HT1080 (cell line): Measurements from ENCODE around the gene FOXJ3. TPM values are rescaled to one million over a fixed set of nuclear protein-coding genes. Genes with fewer than 3 reads are reported as not detected.

ENCODE experiments used
- DNase-seq: peaks from one replicate; pipeline ENCODE4 v3.0.0-alpha.2; 2015; ENCODE audit warnings: low read depth
- total RNA-seq: library from RNA; depleted of rRNA; stranded (reverse); fragments of >200 nt; shearing (Covaris generic); gene quantifications from 2 replicates; pipeline ENCODE4 v1.2.3, GENCODE V29; 2014

Gene FOXJ3
- total RNA-seq, 1 experiment from 2014 or later, result 30.6 TPM

DNA sequence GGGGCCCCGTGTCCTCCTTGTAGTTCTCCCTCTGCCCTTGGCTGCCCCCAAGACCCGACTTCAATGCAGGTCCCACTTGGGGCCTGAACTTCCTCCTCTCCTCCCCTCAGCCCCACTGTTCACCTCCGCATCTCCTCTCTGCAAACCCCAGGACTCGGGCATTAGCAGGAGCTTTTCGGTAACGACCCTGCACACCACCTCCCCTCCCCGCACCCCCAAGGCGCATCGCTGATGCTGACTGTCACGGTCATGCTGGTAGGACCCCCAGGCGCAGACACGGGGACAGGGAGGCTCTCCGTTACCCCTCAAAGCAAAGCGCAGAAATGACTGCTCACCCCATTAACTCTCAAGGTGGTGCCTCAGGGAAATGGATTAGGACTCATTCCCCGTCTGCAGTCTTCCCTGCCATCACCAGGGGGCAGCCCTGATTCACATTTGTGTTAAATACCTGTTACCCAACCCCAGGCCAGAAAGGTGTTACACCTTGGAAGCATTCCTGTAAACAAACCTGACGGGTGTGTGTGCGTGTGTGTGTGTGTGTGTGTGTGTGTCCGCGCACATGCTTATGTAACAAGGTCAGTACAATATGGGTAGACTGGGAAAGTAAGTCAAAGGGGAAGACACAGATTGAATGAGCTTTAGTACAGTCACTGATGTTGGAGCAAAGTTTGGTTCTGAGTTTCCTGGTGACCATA, 188.3 kb downstream of the FOXJ3 start:
- peak; percentile 43 for DNase-seq

DNA sequence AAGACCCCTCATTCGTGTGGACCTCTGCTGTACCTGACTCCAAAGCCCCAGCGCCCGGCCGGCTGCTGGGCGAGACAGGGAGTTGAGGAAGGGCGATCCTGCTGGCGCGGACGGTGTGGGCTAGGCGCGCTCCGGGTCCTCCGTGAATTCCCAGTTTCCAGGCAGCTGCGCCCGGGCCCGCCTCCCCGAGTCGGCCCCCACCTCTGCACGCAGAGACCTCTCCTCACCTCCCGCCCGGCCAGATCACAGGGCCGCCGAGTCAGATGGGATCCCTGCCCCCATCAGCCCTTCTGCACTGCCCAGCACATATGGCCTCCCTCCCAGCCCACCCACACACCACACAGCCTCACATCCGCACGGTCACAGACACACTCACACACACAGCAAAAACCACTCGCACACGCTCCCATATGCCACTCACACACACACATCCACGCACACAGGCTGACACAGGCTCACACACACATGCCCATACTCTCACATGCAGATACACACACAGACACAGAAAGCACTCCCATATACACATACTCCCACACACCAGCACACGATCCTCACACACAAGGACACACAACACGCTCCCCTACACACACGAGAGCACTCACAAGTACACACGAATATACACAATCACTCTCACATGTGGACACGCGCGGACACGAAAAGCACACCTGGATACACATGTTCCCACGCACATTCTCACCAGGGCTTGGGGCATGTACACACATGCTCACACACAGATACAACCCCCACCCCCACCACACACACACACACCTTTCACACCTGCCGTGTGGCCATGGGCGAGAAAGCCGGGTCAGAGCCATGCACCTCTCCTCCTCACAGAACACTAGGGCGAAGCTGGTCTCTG, 189.0 kb downstream of the FOXJ3 start:
- no peak for DNase-seq

DNA sequence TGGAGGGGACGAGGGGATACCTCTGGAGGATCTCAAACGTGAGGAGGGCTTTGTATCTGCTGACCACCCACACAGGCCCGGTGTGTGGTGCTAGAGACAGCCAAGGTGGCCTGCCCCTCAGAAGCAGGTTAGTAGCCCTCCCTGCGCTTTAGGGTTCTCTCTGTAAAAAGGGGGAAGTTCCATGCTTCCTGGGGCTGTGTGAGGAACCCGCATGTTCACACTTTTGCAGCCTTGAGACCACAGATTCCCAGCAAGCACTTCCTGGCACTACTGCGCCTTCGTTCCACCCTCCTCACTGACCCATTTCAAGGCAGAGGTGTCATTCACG, 189.7 kb downstream of the FOXJ3 start:
- DNase-seq, result no peak

DNA sequence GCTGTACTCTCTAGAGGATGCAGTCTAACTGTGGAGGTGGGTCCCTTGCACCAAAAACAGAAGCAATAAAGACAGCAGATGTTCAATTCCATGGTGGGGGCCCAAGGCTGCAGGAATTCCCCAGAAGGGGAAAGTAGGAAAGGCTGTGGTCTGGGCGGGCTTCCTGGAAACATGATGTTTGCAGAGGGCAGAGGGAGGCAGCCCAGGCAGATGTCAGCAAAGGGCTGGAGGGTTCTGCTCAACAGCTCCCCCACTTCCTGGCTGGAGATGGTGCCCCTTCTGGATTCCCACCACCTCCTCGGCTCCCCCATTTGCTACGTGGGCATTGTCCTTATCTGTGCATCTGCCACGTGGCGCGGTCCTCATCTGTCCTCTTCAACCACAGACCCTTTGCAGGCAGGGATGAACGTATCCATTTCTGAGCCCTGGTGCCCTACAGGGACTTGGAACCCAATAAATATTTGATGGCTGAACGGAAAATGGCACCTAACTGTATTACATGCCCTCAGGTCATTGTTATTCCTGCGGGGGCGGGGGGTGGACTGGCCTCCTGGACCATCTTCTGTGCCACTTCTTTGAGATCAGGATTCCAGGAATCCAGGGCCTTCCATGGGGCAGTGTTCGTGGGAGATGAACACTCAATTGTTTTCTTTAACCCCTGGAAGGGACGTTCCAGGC, 190.2 kb downstream of the FOXJ3 start:
- DNase-seq, result no peak

DNA sequence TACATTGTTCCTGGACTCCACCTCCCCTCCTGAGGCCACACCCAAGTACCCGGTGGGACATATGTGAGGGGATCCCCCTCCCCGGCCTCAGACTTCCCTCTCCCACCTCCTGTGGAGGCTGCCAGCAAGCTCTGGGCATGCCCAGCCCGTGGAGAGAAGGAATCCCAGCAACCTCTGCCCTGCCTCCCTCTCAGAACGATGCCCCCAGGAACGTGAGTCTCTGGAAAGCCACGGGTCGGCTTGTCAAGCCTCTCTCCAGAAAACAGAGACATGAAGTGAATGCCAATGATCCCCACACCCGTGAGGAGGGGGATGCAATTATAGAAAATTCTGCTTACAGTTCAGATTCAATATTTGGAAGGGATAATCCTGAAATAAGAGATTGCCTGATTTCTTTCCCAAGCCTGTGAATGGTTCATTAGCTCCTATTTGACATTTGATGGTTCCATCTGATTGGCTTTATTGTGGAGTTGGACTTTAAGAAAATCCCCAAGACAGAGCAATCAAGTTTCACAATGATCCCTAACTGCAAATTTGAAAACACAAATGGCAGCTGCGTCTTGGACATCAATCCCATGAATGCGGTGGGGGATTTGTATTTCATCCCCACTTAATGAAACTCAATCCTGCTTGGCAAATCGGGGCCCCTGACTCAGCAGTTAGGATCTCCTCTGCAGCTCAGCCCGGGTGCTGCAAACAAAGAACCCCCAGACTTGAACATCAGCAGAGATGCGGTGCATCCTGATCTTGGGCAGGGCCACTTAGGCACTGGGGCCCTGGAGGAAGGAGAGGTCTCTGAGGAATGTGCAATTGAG, 190.9 kb downstream of the FOXJ3 start:
- no peak for DNase-seq

DNA sequence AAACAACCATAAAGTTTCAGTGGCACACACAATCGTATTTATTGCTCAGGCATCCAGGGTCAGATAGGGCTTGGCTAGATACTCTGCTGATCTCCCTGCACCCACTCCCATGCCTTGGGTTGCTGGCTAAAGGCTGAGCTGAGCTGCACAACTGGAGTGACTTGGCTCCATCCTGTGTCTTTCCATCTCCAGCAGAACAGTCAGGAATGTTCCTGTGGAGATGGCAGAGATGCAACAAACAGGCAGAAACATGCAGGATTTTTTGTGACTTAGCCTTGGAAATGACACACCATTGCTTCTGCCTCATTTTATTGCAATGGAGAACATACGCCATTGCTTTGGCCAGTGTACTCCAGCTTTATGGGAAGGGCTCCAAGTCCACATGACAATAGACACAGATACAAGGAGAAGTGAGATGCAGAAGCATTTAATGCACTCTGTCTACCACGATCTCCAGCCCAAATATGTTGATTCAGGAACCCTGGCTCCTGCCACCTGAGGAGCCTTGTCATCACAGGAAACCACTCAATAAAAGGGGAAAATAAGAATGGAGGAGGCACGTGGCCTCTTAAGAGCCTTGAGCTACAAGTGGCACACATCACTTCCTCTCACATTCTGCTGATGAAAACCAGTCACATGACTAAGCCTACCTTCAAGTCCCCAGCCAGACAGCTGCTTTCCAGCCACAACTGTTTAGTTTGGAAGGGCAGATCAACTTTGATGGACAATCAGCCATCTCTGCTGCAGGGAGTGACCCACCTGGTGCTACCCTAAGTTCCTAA, 191.9 kb downstream of the FOXJ3 start:
- DNase-seq, result peak; percentile 38

DNA sequence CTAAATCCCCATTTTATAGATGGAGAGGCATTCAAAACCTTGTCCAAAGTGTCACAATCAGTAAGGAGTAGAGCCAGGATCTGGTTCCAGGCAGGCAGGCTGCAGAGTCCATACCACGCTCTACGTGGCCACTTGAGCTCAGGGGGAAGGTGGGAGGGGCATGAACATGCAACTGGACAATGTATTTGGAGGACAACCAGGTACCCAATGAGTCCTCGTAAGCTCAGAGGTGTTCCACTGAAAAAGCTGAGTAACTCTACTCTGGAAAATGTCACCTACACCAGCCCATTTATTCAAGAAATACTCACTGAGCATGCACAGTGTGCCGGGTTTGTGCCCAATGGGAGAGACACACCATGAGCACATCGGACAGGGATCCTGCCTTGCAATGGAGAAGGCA, 193.1 kb downstream of the FOXJ3 start:
- no peak for DNase-seq

DNA sequence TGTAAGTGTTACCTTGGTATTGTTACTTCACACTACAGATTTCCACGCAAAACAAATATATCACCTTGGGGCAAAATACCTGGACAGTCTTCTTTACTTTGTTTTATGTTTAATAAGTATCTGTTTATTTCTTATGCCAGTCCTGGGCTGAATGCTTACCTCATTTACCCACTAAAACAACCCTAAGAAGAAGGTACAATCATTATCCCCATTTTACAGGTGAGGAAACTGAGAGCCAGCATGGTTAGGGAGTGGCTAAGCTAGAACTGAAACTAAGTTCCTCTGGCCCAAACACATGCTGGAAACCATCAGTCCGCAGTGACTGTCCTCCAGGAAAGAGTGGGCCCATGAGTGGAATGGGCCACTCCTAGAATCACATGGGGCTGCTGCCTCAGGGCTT, 194.8 kb downstream of the FOXJ3 start:
- no peak for DNase-seq

DNA sequence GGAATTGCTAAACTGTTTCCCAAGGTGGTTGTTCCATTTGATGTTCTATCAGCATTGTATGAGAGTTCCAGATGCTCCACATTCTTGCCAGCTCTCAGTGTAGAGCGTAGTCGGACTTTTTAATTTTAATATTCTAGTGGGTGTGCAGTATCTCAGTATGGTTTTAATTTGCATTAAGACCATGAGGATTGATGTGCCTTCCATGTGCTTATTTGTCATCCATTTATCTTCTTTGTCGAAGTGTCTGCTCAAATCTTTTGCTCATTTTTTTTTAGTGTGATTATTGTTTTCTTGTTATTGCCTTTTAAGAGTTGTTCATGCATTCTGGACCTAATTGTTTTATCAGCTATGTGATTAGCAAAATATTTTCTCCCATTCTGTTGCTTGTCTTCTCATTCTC, 195.6 kb downstream of the FOXJ3 start:
- DNase-seq, result no peak

DNA sequence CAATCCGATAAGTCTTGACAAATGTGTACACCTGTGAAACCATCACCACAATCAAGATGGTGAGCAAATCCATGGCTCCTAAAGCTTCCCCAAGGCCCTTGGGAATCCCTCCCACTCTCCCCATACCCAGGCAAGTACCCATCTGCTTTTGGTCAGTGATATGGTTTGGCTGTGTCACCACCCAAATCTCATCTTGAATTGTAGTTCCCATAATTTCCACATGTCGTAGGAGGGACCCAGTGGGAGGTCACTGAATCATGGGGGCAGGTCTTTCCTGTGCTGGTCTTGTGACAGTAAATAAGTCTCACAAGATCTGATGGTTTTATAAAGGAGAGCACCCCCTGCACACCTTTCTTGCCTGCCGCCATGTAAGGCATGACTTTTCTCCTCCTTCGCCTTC, 196.4 kb downstream of the FOXJ3 start:
- DNase-seq, result no peak

DNA sequence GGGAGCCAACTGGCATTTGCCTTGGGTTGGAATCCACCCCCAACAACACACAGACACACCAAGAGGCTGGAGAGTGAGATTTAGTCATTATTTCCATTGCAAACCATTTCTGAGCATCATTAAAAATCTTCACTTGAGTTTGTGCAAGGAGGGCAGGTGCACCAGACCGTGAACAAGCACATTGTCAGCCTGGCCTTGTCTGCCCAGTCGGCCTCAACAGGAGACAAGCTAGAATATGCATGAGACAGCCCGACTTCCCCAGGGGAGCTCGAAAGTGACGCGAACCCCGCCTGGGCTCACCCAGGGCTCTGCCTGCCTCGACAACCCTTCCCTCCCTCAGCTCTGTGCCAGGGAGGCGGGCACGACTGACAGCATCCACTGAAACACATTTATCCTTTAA, 197.3 kb downstream of the FOXJ3 start:
- DNase-seq, result no peak

DNA sequence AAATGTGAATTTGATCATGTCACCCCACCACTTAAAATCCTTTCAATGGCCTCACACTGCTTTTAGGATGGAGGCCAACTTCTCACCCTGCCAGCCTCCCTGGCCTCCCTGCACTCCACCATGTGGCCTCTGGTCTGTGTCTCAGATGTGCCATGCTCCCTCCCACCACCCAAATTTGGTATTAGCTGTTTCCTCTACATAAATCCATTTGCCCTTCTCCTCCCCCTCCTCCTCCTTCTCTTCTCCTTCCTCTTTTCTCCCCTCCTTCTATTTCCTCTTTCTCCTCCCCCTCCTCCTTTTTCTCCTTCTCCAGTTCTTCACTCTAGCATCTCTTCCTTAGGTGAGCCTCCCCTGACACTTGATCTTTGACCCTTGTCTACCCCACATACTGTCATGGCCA, 198.6 kb downstream of the FOXJ3 start:
- DNase-seq, result no peak

DNA sequence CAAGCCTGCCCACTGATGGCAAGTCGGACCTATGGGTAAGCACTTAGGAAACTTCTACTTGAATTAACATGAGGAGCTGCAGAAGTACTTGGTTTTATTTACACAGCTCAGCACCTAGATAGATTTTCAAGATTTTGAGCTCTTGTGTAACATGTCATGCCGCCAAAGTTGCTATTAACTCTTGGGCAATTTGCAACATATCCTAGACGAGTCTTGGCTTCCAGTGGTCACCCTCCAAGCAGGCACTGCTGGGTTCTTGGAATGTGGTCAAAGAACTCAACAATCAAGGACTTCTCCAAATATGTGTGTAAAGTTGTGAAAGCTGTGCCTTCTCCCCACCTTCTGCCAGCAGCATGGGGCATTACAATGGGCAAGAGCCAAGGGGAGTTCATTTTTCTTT, 199.6 kb downstream of the FOXJ3 start:
- DNase-seq, result no peak

DNA sequence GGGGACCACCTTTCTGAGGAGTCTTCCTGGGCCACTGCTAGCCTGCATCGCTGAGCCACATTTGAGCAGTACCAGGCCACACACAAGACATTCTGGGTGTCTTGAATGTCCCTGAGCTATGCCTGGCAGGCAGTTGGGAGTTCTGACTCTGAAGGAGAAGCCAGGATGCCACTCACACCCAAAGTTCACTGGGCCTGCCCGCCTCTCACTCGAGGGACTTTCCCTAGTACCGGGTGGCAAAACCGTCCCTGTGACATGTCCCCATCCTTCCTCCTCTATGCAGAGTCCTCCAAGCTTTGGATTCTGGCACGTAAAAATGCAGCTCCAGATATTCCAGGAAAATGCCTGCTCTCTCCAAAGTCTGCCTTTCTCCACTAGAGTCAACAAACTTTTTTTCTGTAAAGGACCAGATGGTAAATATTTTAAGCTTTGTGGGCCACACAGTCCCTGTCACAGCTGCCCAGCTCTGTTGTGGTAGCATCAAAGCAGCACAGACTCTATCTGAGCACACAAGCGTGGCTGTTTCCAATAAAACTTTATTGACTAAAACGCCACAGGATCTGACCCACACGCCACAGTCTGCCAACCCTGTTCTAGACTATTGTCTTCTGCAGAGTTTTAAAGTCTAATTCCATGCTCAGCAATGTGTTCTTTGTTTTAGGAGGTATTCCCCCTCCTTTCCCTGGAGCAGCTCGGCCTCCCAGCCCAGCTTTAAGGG, 201.1 kb downstream of the FOXJ3 start:
- DNase-seq, result no peak

DNA sequence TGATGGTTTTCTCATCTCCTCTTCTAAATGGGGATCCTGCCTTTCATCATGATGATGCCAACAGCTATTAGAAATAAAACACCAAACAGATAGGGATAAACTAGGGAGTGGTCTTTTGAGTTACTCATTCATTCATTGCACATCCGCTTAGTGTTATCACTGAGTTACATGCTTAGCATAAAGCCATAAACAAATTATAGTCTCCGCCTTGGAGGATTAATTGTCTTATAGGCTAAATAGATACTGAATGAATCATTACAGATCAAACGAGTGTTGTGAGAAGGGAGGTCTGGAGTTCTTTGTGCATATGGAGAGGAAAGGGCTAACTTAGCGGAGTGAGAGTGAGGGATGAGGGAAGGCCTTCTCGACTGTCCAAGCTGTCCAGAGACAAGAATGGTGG, 201.6 kb downstream of the FOXJ3 start:
- DNase-seq, result no peak

DNA sequence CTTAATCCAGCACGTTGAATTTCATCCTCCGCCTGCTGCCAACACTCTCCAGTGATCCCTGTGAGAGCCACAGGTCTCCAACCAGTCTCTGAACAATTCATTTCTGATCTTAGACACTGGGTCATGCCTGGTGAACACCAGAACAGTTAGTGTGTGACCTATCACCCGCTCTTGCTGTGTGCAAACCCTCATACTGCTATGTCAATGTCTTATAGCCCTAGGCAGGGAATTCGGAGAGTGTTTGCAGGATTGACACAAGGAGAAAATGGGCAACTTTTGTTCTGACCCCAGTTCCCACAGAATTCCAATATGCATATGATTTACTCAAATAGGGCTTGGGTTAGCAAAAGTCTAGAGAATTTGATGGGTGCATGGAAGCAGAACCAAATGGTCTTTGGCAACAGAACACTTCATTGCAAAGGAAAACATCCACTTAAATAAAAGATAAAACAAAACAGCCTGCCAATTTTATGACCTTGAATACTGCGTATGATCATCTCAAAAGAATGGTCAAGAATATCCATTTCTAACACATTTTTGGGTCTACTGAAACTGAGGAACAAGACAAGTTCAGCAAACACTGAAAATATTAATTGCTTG, 204.9 kb downstream of the FOXJ3 start:
- DNase-seq, result no peak

DNA sequence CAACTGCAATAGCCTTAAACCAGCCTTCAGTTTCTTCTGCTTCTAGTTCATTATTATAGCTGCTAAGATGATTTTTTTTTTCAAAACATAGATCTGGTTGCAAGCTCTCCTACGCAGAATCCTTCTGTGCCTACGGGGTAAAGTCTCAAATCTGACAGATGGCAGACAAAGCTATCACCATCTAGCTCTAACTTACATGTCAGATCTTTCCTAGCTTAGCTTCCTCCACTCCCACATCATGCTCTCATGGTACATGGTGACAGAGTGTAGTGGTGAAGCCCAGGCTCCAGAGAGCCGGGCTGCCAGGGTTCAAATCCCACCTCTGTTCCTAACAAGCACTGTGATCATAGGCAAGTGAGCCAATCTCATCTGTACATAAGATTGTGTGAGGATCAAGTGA, 206.1 kb downstream of the FOXJ3 start:
- DNase-seq, result no peak

DNA sequence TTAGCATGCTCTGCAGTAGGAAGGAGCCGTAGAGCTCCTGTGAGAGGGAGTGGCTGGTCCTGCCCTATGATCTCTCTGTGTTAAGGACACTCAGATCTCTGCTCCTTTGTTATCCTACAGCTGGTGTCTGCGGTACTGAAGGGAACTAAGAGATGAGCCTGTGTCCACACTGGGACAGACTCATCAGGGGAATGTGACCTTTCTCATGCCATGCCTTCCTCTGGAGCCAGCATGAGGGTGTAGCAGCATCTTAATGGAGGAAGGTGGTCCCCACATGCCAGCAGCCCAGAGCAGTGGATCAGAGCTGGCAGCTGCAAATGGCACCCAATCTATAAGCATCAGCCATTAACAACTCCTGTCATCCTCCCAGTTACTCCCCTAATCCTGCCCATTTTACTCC, 206.5 kb downstream of the FOXJ3 start:
- no peak for DNase-seq

DNA sequence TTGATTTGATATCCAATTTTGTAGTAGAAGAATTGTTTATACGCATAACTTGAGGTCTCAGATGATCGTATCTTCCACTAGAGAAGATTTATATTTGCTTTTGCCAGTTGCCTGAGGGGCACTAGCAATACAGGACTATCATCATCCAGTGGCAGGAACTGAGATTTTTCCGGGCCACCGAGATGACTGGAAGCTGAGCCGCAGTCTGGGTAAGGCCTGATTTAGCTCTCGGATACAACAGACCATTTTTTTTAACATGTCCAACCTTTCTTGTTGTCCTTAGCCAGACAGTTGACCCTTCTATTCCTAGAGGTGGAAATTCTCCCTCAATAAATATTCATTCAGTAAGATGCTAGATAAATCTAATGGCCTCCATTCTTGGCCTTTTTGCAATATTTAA, 207.3 kb downstream of the FOXJ3 start:
- no peak for DNase-seq
